Neural progenitor cell (in vitro differentiated cells): ENCODE results near the gene NUTM2A. TPM values are rescaled to one million over a fixed set of nuclear protein-coding genes. Genes with fewer than 3 reads are reported as not detected.
"Not testable (repeated sequence)": the region's sequence is repeated elsewhere in the genome, so short reads cannot be mapped to it uniquely, and the experiment has no call there.

Experiments
- DNase-seq: peaks from one replicate; pipeline ENCODE4 v3.0.0-alpha.2; 2016; ENCODE audit warnings: low spot score
- H2AFZ ChIP-seq: fragments of 200-600 bp; sonication (generic); replicated peaks from 2 replicates; pipeline ENCODE4 v1.6.1; 2016; ENCODE audit warnings: antibody characterized with exemption
- H3F3A ChIP-seq: fragments of 200-600 bp; sonication (generic); 2 replicates; pipeline ENCODE4 v1.6.1; 2016; ENCODE audit warnings: antibody characterized with exemption, low read depth
- H3K27ac ChIP-seq: fragments of 200-600 bp; sonication (generic); 2 replicates; pipeline ENCODE4 v1.5.1; 2016; ENCODE audit warnings: mild to moderate bottlenecking
- H3K27me3 ChIP-seq: fragments of 200-600 bp; sonication (generic); 2 replicates; pipeline ENCODE4 v1.6.1; 2016; ENCODE audit warnings: mild to moderate bottlenecking, moderate library complexity
- H3K36me3 ChIP-seq: fragments of 200-600 bp; sonication (generic); 2 replicates; pipeline ENCODE4 v1.5.1; 2016
- H3K4me1 ChIP-seq: fragments of 200-600 bp; sonication (generic); 2 replicates; pipeline ENCODE4 v1.6.1; 2016; ENCODE audit warnings: mixed run types
- H3K4me2 ChIP-seq: fragments of 200-600 bp; sonication (generic); 2 replicates; pipeline ENCODE4 v1.6.1; 2016
- H3K4me3 ChIP-seq: fragments of 200-600 bp; sonication (generic); 2 replicates; pipeline ENCODE4 v1.5.1; 2016
- H3K79me2 ChIP-seq: fragments of 200-600 bp; sonication (generic); 2 replicates; pipeline ENCODE4 v1.6.1; 2016; ENCODE audit warnings: low read depth
- H3K9ac ChIP-seq: fragments of 200-600 bp; sonication (generic); 2 replicates; pipeline ENCODE4 v1.6.1; 2016
- H3K9me3 ChIP-seq: fragments of 200-600 bp; sonication (generic); 2 replicates; pipeline ENCODE4 v1.5.1; 2016; ENCODE audit warnings: low read depth
- H4K20me1 ChIP-seq: fragments of 200-600 bp; sonication (generic); 2 replicates; pipeline ENCODE4 v1.6.1; 2016; ENCODE audit warnings: low read depth
- H3K27ac Mint-ChIP-seq: 3 replicates; pipeline ENCODE4 v1.8.0; 2021; ENCODE audit warnings: mixed read lengths
- H3K27me3 Mint-ChIP-seq: 2 replicates; pipeline ENCODE4 v1.8.0; 2022; ENCODE audit warnings: low read depth, mild to moderate bottlenecking, inconsistent platforms, moderate library complexity, mixed read lengths; ENCODE audit not compliant: insufficient read depth
- H3K36me3 Mint-ChIP-seq: 3 replicates; pipeline ENCODE4 v1.8.0; 2021; ENCODE audit warnings: mixed read lengths
- H3K4me1 Mint-ChIP-seq: 3 replicates; pipeline ENCODE4 v1.8.0; 2021; ENCODE audit warnings: mixed read lengths
- H3K4me3 Mint-ChIP-seq: 3 replicates; pipeline ENCODE4 v1.8.0; 2021; ENCODE audit warnings: mild to moderate bottlenecking, moderate library complexity, mixed read lengths
- H3K9me3 Mint-ChIP-seq: 3 replicates; pipeline ENCODE4 v1.8.0; 2020; ENCODE audit warnings: mixed read lengths
- total RNA-seq: library from RNA; depleted of rRNA; stranded (reverse); fragments of >200 nt; gene quantifications from 2 replicates; pipeline ENCODE4 v1.2.3, GENCODE V29; 2015; ENCODE audit warnings: low replicate concordance

The NUTM2A gene
- total RNA-seq, 1 donor from 2014 or later = 0.69 TPM

DNA sequence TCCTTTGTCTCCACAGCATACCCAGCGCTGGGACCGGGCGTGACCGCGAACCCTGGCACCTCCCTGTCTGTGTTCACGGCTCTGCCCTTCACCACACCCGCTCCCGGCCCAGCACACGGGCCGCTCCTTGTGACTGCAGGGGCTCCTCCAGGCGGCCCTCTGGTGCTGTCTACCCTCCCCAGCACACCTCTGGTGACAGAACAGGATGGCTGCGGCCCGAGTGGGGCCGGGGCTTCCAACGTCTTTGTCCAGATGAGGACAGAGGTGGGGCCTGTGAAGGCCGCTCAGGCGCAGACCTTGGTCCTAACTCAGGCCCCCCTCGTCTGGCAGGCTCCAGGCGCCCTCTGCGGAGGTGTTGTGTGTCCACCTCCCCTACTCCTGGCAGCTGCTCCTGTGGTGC, 3.0 kb downstream of the NUTM2A start:
- not testable (repeated sequence) for H3K4me3 ChIP-seq, H4K20me1 ChIP-seq, H3K4me1 ChIP-seq, H3K36me3 ChIP-seq, DNase-seq, H2AFZ ChIP-seq, H3K27me3 ChIP-seq, H3K4me1 Mint-ChIP-seq, H3K36me3 Mint-ChIP-seq, H3K9me3 ChIP-seq, H3K79me2 ChIP-seq, H3K27ac ChIP-seq, H3K9ac ChIP-seq, H3K4me3 Mint-ChIP-seq, H3K27ac Mint-ChIP-seq, H3K4me2 ChIP-seq, H3K27me3 Mint-ChIP-seq, H3K9me3 Mint-ChIP-seq, H3F3A ChIP-seq

DNA sequence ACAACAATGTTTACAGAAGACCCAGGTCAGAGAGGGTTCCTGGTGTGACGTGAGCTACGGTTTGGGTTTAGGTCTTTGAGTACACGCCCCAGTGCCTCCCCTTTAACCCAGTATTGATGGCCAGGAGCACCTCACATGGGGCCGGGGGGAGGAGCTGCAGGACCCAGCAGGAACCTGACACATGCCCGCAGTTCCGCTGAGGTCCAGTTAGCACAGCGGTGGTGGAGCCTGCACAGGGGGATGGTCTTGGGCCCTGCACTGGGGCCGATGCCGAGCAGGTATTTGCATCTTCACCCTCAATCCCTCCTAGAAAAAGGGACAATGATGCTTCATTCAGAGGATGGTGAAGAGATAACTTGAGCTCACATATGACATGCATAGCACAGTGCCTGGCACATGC, 4.0 kb downstream of the NUTM2A start:
- not testable (repeated sequence) for H3K4me1 Mint-ChIP-seq, H3K4me3 Mint-ChIP-seq, H3K4me1 ChIP-seq, H3K27me3 ChIP-seq, H3K27ac ChIP-seq, H4K20me1 ChIP-seq, H3K36me3 ChIP-seq, H3K36me3 Mint-ChIP-seq, H3K9me3 ChIP-seq, H3K27ac Mint-ChIP-seq, H3K27me3 Mint-ChIP-seq, H3K9ac ChIP-seq, DNase-seq, H3F3A ChIP-seq, H3K9me3 Mint-ChIP-seq, H3K4me2 ChIP-seq, H2AFZ ChIP-seq, H3K79me2 ChIP-seq, H3K4me3 ChIP-seq

DNA sequence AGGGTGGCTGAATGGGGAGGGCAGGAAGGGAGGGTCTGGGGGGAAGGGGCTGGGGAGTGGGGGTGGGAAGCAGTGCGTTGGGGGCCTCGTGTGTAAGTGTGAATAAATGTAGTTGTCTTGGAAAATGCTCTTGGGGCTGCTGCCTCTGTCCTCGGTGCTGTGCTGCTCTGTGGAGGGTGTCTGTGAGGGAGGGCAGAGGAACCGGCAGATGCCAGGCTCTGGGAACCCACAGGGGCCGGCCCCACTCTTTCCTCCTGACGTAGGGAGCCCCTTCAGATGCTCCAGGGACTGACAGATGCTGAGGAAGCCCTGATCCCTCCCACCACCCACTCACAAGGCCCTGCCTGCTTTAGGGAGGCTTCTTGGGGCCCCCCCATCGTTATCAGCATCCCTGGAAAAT, 9.6 kb downstream of the NUTM2A start:
- not testable (repeated sequence) for H3K4me3 Mint-ChIP-seq, H3K9ac ChIP-seq, DNase-seq, H3F3A ChIP-seq, H3K79me2 ChIP-seq, H3K27me3 Mint-ChIP-seq, H3K4me1 Mint-ChIP-seq, H4K20me1 ChIP-seq, H3K9me3 Mint-ChIP-seq, H3K36me3 ChIP-seq, H3K27ac ChIP-seq, H3K9me3 ChIP-seq, H3K4me2 ChIP-seq, H2AFZ ChIP-seq, H3K27me3 ChIP-seq, H3K36me3 Mint-ChIP-seq, H3K27ac Mint-ChIP-seq, H3K4me3 ChIP-seq, H3K4me1 ChIP-seq

DNA sequence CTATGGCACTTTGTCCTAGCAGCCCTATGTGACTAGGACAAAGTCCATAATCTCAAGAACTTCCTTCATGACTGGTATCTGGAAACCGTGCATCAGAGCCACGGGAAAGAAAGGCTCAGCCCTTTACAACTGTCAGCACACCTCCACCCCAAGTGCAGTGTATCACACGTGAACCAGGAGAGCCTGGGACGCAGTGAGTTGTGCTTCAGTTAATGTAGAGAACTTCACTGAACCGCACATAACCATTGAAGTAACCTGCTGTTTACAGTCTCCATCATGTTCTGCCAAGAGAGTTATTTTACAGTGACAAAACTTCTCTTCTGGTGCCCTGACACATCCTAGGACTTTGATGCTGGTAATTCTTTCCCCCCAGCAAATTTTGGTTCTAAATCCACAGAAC, 12.0 kb downstream of the NUTM2A start:
- not testable (repeated sequence) for H3K36me3 ChIP-seq, H3K4me3 ChIP-seq, H3K9me3 Mint-ChIP-seq, H3K9me3 ChIP-seq, H3K4me3 Mint-ChIP-seq, H3K4me2 ChIP-seq, H3K36me3 Mint-ChIP-seq, H4K20me1 ChIP-seq, H3K79me2 ChIP-seq, H3K27me3 ChIP-seq, DNase-seq, H3F3A ChIP-seq, H3K27ac ChIP-seq, H3K9ac ChIP-seq, H3K27me3 Mint-ChIP-seq, H3K27ac Mint-ChIP-seq, H3K4me1 ChIP-seq, H3K4me1 Mint-ChIP-seq, H2AFZ ChIP-seq

DNA sequence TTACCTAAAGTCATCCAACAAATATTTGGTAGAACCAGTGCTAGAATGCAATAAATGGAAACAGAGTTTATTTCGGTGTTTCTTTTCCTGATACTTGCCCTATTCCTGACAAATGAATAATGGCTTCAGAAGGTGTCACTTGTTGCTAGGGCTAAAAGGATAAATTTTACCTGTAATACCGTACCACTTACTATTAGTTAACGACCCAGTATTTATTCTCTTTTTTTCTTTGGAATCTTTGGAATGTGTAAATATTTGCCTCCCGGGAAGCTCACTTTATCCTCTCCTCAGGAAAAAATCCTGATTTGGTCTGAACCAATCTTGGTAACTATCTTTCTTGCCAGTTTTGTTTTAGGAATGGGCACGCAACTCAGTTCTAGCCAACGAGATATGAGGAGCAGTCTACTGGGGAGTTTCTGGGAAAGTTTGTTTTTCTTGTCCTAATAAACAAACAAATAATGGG, 14.1 kb downstream of the NUTM2A start:
- H3K4me1 Mint-ChIP-seq, H3K4me3 Mint-ChIP-seq, H3K27me3 ChIP-seq, H3K27ac Mint-ChIP-seq, H3K9me3 ChIP-seq, H3K9me3 Mint-ChIP-seq, H3K27me3 Mint-ChIP-seq, H3K9ac ChIP-seq, H3F3A ChIP-seq, H2AFZ ChIP-seq, H4K20me1 ChIP-seq, H3K36me3 Mint-ChIP-seq, H3K27ac ChIP-seq, DNase-seq, H3K79me2 ChIP-seq, H3K36me3 ChIP-seq, H3K4me1 ChIP-seq, H3K4me2 ChIP-seq, H3K4me3 ChIP-seq: not testable (repeated sequence)

DNA sequence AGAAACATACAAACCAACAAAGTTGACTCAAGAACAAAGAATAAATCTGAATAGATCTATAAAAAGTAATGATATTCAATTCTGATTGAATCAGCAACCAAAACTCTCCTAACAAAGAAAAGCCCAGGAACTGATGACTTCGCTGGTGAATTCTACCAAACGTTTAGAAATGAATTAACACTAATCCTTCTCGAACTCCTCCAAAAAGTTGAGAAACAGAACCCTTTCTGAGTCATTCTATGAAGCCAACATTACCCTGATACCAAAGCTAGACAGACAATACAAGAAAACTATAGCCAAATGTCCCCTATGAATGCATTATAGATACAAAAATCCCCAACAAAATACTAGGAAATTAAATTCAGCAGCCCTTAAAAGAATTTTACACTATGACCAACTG, 16.9 kb downstream of the NUTM2A start:
- H3K9ac ChIP-seq, H3K27ac ChIP-seq, H2AFZ ChIP-seq, DNase-seq, H3K27ac Mint-ChIP-seq, H3K4me2 ChIP-seq, H3K4me3 Mint-ChIP-seq, H3K27me3 Mint-ChIP-seq, H3K27me3 ChIP-seq, H3F3A ChIP-seq, H3K79me2 ChIP-seq, H3K36me3 Mint-ChIP-seq, H4K20me1 ChIP-seq, H3K9me3 Mint-ChIP-seq, H3K9me3 ChIP-seq, H3K4me1 Mint-ChIP-seq, H3K4me3 ChIP-seq, H3K4me1 ChIP-seq, H3K36me3 ChIP-seq: not testable (repeated sequence)

DNA sequence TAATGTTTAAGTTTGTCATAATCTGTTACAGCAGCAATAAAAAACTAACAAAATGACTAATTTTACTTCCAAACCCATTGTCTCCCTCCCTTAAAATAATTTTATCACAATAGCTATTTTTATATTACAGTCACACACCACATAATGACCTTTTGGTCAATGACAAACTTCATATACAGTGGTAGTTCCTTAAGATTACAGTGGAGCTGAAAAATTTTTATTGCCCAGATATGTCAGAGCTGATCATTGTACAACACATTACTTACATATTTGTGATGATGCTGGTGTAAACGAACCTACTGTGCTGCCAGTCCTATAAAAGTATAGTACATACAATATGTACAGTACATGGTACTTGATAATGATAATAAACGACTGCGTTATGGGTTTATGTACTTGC, 22.1 kb downstream of the NUTM2A start:
- H3K27ac Mint-ChIP-seq, H3K4me1 Mint-ChIP-seq, H3K4me3 ChIP-seq, H3K9me3 Mint-ChIP-seq, H4K20me1 ChIP-seq, H3K9ac ChIP-seq, H3K4me1 ChIP-seq, DNase-seq, H3K27ac ChIP-seq, H3K4me3 Mint-ChIP-seq, H3K4me2 ChIP-seq, H3K79me2 ChIP-seq, H2AFZ ChIP-seq, H3K36me3 ChIP-seq, H3F3A ChIP-seq, H3K27me3 Mint-ChIP-seq, H3K36me3 Mint-ChIP-seq, H3K9me3 ChIP-seq, H3K27me3 ChIP-seq: not testable (repeated sequence)

DNA sequence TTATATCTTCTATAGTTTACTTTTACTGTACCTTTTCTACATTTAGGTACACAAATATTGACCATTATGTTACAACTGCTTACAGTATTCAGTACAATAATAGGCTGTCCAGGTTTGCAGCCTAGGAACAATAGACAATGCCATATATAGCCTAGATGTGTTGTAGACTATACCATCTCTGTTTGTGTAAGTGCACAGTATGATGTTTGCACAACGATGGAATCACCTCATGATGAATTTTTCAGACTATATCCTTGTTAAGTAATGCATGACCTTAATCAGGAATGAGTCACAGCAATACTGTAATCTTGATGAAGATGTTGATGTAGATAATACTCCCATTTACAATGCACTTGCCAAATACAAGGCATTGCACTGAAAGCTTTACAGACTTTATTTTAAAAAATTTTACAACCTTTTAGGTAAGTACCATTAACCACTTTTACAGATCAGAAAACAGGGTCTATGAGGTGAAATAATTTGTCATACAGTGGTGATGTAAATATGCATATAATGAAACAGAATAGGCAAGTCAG, 23.6 kb downstream of the NUTM2A start:
- not testable (repeated sequence) for H3K27ac Mint-ChIP-seq, H3K27me3 ChIP-seq, H2AFZ ChIP-seq, H3K9me3 Mint-ChIP-seq, H3K4me1 Mint-ChIP-seq, H3K27ac ChIP-seq, H3K4me3 ChIP-seq, H3K9ac ChIP-seq, H3F3A ChIP-seq, H4K20me1 ChIP-seq, H3K27me3 Mint-ChIP-seq, H3K36me3 Mint-ChIP-seq, H3K9me3 ChIP-seq, H3K36me3 ChIP-seq, H3K4me1 ChIP-seq, H3K4me3 Mint-ChIP-seq, H3K4me2 ChIP-seq, H3K79me2 ChIP-seq, DNase-seq
